Ureter (tissue), 1 donor: Measurements from ENCODE around the gene CDKAL1. TPM values are rescaled to one million over a fixed set of nuclear protein-coding genes. Genes with fewer than 3 reads are reported as not detected.
A peak's percentile ranks its signal among the peaks of the same experiment; 100 is the strongest.
"Not testable (repeated sequence)": the region's sequence is repeated elsewhere in the genome, so short reads cannot be mapped to it uniquely, and the experiment has no call there.

Experiments used
- DNase-seq: peaks from one replicate; pipeline ENCODE4 v3.0.0-alpha.2; 2020; ENCODE audit warnings: low spot score
- total RNA-seq: library from RNA; stranded (reverse); gene quantifications from one replicate; pipeline ENCODE4 v1.2.4, GENCODE V29; 2023
- donor health status: DM: yes; HTN: yes; CAD: no.

Gene CDKAL1
- total RNA-seq, 1 donor from 2014 or later, result 23.4 TPM

DNA sequence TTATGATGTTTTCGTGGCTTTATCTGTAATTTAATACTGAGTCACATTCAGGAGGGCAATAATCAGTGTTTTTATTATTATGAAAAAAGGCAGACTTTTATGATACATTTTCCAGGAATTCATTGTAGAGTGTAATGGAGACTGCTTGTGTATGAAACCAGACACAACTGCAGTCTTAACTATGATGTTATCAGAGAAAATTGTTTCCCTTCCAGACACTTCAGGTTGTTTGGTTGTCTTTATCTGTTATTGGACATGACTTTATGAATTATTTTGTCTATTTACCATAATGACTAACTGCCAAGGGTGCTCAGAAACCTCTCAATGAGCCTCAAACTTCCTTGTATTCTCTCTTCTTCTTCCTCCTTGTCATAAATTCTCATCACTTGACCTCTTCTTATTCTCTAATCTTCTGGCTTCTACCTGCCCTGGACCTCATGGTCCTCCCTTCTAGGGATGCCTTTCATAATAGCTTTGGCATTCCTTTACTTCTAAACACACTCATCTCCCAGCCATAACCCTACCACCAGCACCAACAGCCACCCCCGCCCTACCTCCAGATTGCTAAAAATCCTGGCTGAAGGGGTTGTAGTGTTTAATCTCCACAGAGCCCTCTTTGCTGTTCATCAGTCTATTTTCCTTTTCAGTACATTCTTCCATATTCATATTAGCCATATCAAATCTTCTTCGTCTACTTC lies 492.5 kb downstream of the CDKAL1 start:
- DNase-seq, result no peak

DNA sequence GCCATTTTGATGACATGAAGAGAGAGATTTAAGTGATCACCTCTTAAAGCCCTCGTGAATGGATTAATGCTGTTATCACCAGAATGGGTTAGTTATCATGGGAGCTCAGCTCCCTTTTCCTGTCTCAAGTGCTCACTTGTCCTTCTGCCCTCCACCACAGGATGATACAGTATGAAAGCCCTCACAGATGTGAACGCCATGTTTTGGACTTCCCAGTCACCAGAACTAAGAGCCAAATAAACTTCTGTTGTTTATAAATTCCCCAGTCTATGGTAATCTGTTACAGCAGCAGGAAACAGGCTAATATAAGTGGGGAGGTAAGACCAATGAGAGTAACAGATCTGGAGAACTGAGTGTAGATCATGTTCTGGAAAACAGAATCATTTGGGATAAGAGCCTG lies 493.2 kb downstream of the CDKAL1 start:
- no peak for DNase-seq

DNA sequence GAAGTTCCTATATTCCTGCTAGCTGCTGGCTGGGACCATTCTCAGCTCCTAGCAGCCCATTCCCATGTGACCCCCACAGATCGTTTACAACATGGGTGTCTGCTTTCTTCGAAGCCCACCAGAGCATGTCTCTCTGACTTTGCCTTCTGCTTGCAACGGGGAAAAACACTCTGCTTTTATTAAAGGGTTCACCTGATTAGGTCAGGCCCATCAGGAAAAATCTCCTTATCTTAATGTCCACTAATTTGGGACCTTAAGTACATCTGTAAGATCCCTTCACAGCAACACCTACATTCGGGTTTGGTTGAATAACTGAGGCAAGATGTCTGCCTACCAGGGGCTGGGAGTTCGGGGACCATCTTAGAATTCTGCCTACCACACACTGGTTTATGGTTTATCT lies 496.9 kb downstream of the CDKAL1 start:
- no peak for DNase-seq

DNA sequence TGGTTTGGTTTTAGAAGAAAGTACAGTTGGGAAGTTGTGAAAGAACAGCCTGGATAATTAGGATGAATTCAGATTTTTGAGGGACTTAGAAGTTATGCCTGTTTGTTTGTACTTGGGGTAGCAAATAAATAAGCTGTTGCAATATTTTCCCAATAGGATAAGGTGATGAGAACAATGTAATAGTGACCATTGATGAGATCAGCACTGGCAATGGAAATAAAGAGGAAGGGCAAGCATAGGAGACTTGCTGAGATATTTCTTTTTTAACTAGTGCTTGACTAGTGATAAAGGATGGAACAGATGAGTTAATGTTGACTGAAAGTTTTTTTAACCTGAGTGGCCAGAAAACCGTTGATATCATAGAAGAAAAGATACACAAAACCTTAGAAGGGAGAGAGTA lies 498.8 kb downstream of the CDKAL1 start:
- no peak for DNase-seq

DNA sequence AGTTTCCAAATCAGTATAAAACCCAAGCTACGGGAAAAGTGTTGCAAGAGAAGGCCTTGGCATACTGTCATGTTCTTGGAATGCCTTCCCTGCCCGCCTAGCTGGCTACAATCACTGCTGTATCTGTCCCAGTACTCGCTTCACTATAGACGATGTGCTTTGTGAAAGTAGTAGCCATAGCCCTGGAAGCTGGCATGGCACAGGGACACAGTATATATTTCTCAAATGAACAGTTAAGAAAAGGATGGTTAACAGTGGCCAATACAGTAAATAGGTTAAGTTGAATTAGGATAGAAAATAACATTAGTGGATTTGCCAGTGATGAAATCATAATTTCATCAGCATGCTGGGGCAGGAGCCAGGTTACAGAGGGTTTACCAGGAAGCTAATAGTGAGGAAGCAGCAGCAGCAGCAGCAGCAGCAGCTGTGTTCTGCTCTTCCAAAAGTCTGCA lies 499.3 kb downstream of the CDKAL1 start:
- DNase-seq, result peak; percentile 53

DNA sequence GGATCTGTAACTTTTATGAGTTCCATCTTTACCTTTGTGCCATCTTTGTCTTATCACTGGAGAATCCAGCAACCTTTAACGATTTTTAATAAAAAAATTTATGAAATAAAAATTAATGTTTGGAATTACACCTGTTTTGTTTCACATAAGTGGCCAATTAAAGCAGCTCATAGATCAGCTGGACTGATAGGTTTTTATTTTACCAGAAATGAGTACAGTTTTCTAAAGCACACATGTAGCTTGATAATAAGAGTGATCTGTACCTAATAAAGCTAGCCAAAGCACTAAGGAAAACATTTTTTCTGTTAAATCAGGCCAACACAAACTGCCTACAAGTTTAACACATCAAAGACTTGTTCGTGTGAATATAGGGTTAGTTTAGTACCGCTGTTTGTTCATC lies 500.1 kb downstream of the CDKAL1 start:
- no peak for DNase-seq

DNA sequence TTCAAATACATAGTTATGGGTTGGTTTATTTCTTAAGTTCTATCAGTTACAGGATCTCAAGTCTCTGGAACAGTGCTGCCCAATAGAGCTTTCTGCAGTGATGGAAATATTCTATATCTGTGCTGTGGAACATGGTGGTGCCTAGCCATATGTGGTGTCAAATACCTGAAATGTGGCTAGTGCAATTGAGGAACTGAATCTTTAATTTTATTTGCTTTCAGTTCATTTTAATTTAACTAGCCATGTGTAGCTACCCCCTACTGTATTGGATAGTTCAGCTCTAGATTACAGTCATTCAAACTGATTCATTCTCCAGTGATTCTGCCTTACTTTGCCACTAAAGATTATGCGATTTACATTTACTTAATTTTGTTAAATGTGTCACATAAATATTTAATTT lies 503.2 kb downstream of the CDKAL1 start:
- DNase-seq, result no peak

DNA sequence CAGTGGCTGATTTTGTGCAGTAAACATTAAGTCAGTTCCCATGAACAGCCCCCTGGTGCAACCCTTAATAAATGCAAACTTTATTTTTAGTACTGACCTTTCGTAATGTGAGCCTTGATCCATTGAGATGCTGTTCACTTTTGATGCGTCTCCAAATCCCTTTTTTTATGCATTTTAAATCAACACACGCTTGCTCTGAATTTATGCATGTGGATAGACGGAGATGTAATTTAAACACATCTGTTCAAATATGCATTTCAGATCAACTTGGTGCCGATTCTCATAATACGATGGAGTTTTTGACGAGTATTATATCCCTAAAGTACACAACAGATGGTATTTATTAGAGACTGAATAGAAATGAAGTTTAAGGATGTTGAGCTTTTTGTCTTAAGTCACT lies 505.7 kb downstream of the CDKAL1 start:
- DNase-seq, result no peak

DNA sequence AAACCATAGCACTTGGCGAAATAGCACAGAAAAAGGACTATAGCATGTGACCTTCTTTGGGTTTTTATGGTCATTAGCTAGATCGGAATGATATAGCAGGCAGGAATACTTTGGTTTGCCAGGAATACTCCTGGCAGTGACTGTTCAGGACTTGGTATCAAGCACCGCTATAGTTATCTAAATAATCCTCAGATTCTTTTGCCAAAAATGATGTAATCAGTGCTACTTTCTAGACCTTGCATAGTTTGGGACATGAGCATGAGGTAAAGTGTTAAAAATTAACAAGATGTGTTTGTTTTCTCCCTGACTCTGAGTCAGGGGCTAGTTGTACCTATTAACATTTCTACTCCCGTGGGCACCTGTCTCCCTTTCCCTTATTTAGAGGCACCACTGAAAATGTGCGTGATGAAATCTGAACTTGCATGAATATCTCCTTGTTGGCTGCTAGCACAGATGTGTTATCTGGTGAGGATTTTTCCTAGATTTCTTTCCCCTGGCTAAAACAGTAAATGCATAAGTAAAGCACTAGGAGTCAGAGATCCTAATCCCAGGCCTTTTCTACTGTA lies 511.0 kb downstream of the CDKAL1 start:
- DNase-seq, result no peak

DNA sequence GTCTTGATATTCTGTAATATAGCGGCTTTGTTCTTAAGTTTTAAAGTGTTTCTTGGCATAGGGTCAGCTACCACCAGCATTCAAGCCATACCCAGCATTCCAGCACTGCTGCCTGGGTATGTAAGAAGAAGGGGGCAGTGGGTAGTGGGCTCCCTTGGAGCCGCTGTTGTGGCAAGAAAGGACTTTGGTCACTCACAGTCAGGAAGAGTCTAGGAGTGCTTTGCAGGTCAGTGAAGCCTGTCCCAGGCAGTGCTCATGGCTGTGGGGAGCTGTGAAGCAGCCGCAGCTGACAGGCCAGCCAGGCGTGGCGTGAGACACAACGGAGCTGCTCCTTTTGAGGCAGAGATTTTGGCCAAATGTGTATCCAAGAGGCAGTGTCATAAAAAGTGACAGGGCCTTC lies 512.0 kb downstream of the CDKAL1 start:
- DNase-seq, result no peak

DNA sequence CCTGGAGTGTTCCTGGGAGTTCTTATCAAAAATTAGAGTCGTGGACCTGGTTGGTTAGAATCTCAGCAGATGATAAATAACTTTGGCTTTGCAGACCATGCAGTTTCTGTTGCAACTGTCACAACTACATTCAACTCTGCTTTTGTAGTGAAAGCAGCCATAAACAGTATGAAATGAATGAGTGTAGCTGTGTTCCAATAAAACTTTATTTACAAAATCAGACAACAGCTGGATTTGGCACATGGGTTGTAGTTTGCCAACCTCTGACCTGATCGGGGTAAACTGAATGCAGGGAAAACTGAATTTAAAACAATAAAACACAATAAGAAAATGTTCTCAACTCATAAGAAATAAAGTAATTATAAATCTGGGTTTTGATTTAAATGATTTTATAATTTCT lies 513.8 kb downstream of the CDKAL1 start:
- no peak for DNase-seq

DNA sequence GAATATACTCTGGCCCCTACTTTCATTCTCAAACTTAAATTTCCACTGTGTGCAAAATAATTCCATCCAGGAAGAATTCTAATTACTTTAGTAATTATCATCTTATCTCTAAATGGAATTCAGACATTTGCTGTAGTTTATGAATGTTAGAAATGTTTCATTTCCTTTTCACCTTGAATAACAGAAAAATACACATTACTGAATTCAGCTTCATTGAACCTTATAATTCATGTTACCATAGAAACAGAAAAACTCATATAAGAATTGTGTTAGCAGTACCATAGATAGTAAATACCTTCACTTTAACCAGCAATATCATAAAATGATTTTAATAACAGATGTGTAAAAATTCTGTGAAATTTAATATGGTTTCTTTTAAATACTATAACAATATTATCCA lies 514.9 kb downstream of the CDKAL1 start:
- no peak for DNase-seq

DNA sequence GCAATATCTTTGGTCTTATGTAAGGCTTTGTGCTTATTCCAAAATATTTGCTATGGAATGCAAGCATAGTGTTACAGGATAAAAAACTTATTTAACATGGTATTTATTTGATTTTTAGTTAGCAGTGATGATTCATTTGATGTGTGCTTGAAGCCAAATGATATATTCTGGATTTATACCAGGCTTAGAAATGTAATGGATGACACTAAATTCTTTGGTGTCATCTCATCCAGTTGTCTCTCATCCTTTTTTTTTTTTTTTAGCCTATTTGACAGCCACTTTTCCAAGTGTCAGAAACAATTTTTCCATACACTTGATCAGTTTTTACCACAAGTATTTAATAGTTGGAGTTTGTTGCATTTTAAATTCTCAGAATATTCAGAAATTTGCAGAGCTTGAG lies 515.3 kb downstream of the CDKAL1 start:
- DNase-seq, result no peak

DNA sequence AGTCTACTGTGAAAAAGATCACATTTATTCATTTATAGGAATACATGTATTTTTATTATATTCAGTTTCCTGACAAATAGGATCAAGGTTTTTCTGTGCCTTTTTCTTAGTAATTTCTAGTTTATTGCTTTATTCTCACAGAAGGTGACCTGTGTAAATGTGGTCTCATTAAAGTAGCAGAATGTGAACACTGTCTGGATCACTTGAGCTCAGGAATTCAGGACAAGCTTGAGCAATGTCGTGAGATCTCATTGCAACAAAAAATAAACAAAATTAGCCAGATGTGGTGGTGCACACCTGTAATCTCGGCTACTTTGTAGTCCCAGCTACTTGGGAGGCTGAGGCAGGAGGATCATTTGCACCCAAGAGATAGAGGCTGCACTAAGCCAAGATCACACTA lies 516.7 kb downstream of the CDKAL1 start:
- no peak for DNase-seq

DNA sequence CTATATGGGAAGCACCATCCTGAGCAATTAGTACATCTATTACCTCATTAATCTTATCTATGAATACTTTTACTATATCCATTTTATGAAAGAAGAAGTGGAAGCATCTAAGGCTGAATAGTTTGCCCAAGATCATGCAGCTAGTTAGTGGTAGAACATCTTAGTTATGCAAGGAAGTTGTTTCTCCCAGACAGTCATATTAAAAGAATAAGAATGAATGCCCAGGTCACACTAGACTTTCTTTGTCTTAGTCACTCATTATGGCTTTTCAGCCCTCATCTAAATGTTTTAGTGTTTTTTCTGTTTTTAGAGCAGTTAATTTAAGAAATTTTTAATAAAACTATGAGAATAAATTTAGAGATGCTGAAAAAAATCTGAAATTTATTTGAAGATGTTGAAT lies 517.5 kb downstream of the CDKAL1 start:
- no peak for DNase-seq

DNA sequence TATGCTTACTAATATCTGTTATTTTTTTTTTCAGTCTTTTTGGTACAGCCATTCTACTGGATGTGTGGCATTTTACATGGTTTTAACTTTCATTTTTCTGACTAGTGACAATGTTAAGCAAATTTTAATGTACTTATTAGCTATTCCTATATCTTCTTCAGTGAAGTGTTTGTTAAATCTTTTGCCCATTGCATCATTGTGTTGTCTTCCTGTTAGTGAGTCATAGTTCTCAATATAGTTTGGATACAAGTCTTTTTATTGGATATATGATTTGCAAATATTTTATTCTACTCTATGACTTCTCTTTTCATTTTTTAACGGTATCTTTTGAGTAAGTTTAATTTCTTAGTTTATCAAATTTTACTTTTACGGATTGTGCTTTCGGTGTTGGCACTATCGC lies 519.4 kb downstream of the CDKAL1 start:
- DNase-seq, result no peak

DNA sequence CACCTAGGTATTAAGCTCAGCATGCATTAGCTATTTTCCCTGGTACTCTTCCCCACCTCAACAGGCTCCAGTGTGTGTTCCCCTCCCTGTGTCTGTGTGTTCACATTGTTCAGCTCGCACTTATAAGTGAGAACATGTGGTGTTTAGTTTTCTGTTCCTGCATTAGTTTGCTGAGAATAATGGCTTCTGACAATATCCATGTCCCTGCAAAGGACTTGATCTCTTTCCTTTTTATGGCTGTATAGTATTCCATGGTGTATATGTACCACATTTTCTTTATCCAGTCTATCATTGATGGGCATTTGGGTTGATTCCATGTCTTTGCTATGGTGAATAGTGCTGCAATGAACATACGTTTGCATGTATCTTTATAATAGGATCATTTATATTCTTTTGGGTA lies 521.2 kb downstream of the CDKAL1 start:
- DNase-seq, result not testable (repeated sequence)

DNA sequence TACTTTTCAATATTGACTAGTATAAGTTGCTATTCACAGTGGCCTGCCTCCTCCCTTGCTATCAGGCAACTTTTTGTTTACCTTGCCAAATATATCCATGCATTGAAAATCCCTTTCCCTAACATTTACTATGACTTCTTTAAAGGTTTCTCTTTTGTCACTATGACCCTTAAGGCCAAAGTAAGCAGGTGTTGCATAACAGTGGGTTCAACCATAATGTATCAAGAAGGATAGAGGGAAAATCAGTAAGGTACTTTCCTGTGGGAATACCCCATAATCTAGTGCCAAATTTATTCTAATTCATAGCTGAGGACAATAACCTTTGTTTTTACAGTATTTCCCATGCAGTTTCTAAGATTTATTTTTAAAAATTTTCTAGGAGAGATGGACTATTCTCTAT lies 527.6 kb downstream of the CDKAL1 start:
- DNase-seq, result no peak

DNA sequence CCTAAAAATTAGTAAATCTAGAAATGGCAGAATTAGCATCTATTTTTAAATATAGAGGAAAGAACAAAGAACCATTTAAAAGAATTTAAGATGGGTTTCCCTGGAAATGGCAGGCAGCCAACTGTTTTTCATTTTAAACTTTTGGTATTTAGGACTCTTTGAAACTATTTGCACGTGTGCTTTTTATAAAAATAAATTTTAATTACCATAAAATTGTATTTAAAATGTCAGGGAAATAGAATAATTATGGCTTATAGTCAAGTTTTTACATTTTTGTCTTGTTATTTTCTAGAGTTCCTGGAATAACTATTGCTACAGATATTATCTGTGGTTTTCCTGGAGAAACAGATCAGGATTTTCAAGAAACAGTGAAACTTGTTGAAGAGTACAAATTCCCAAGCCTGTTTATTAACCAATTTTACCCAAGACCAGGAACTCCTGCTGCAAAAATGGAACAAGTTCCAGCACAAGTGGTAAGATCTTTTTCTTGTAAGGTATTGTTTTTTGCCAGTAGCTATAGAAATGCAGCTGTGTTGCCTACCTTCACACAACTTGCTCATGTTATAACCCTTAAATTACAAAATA lies 530.6 kb downstream of the CDKAL1 start:
- DNase-seq, result no peak

DNA sequence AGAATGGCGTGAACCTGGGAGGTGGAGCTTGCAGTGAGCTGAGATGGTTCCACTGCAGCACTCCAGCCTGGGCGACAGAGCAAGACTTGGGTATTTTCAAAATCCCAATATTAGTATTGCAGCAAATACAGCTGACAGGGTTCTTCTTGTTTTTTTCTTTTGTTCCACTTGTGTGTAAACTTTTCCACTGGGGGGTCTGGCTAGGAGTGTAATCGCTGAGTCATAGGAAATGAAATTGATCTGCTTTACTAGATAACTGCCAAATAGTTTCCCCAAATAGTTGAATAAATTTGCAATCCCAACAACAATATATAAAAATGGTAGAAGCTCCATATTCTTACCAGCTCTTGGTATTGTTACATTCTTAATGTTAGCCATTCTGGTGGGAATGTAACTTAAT lies 533.3 kb downstream of the CDKAL1 start:
- no peak for DNase-seq

DNA sequence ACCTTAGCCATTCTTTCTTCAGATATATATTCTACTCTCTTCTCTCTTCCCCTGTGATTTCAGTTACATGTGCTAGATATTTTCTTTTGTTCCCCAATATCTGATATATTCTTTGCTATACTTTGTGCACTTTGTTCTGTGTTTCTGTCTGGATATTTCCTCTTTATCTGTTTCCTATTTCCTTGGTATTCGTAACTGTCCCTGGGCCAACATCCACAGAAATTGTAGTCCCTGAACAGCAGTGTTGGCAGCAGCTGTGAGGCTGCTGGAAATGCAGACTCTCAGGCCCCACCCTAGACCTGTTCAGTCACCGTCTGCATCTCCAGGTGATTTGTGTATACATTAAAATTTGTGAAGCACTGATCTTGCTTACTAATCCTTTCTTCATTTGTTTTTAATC lies 536.4 kb downstream of the CDKAL1 start:
- no peak for DNase-seq

DNA sequence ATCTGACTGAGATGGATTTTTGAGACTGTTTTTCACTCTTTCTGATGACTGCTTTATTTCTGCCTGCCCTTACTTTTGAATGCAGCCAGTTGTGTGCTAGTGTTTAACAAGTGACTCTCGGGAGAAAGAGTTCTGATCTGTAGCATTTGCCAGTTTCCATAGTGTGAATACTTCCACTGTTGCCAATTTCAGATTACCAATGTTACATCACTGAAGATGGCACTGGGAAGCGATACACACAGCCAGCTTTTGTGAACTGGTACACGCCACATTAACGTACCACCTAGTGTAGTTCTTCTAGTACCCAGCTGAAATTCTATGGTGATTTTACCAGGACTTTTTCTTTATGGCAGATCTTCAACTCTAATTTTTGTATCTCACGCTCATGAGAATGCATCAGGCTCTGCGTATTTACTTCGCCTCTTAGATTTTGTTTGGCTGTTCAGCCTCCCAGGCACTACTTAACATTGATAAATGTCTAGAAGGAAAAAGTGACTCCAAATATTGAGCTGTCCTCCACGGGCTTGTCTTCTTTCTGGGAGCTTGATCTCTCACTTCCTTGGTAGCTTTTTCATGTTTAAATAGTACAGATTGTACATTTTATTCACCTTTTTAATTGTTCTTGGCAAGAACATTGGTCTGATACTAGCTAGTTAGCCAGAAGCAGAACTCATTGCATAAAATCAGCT lies 537.7 kb downstream of the CDKAL1 start:
- no peak for DNase-seq

DNA sequence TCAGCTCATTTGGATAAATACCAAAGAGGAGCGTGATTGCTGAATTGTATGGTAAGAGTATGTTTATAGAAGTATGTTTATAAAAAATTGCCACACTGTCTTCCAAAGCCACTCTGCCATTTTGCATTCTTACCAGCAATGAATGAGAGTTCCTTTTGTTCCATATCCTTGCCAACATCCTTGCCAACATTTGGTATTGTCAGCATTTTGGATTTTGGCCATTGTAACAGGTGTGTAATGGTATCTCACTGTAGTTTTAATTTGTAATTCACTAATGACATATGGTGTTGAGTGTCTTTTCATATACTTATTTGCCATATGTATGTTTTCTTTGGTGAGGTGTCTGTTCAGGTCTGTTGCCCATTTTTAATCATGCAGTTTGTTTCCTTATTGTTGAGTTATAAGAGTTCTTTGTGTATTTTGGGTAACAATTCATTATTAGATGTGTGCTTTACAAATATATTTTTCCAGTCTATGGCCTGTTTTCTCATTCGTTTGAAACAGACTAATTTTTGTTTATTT lies 539.1 kb downstream of the CDKAL1 start:
- no peak for DNase-seq
